ENCODE results near the gene ST6GALNAC5. TPM values are rescaled to one million over a fixed set of nuclear protein-coding genes. Genes with fewer than 3 reads are reported as not detected.
"Not testable (repeated sequence)": the region's sequence is repeated elsewhere in the genome, so short reads cannot be mapped to it uniquely, and the experiment has no call there.

Gene ST6GALNAC5
- total RNA-seq, 2 experiments from 2014 or later, result not detected

- Mint-ChIP-seq H3K27ac (no peak overlapping the region), H3K27me3 (no peaks in the 10 kb centered on the region), H3K36me3 (ENCODE audit: low read depth) (no peaks in the 10 kb centered on the region), H3K4me1 (no peaks in the 10 kb centered on the region), H3K9me3 (no peaks in the 10 kb centered on the region), H3K4me3 (no peak overlapping the region)
- CTCF ChIA-PET, result no interaction called here
- no peak for DNase-seq
- POLR2A ChIA-PET, result no interaction called here
Observed at GRCh38 chr1:76955652-76956051, 88.4 kb downstream of the ST6GALNAC5 start.

GRCh38 chr1:76957961-76958360, 90.7 kb downstream of the ST6GALNAC5 start:
- Mint-ChIP-seq H3K4me3 (no peak overlapping the region), H3K4me1 (no peaks in the 10 kb centered on the region)

GRCh38 chr1:76958828-76959227, 91.5 kb downstream of the ST6GALNAC5 start:
- Mint-ChIP-seq H3K4me3 (no peak overlapping the region), H3K27me3 (no peaks in the 10 kb centered on the region), H3K36me3 (ENCODE audit: low read depth) (no peaks in the 10 kb centered on the region), H3K9me3 (no peaks in the 10 kb centered on the region), H3K27ac (no peak overlapping the region), H3K4me1 (no peaks in the 10 kb centered on the region)
- POLR2A ChIA-PET, result no interaction called here
- CTCF ChIA-PET, result no interaction called here
- DNase-seq, result no peak

More at GRCh38 chr1:76957961-76958360, 90.7 kb downstream of the ST6GALNAC5 start:
- H3K36me3 Mint-ChIP-seq (ENCODE audit: low read depth), result no peaks in the 10 kb centered on the region
- H3K9me3 Mint-ChIP-seq, result no peaks in the 10 kb centered on the region
- DNase-seq, result no peak
- no peak overlapping the region for H3K27ac Mint-ChIP-seq
- ChIA-PET CTCF (no interaction called here), POLR2A (no interaction called here)
- H3K27me3 Mint-ChIP-seq, result no peaks in the 10 kb centered on the region

- H3K27me3 Mint-ChIP-seq, result no peaks in the 10 kb centered on the region
- ChIA-PET POLR2A (no interaction called here), CTCF (no interaction called here)
- no peak overlapping the region for H3K27ac Mint-ChIP-seq
- H3K4me1 Mint-ChIP-seq, result no peaks in the 10 kb centered on the region
- DNase-seq, result no peak
- no peaks in the 10 kb centered on the region for H3K36me3 Mint-ChIP-seq (ENCODE audit: low read depth)
- H3K9me3 Mint-ChIP-seq, result no peaks in the 10 kb centered on the region
- H3K4me3 Mint-ChIP-seq, result no peak overlapping the region
Observed at GRCh38 chr1:76959556-76959955, 92.3 kb downstream of the ST6GALNAC5 start.

- ChIA-PET CTCF (no interaction called here), POLR2A (no interaction called here)
- Mint-ChIP-seq H3K27ac (no peak overlapping the region), H3K36me3 (ENCODE audit: low read depth) (no peaks in the 10 kb centered on the region), H3K27me3 (no peaks in the 10 kb centered on the region), H3K4me3 (no peak overlapping the region), H3K4me1 (no peaks in the 10 kb centered on the region), H3K9me3 (no peaks in the 10 kb centered on the region)
- DNase-seq, result no peak
Observed at GRCh38 chr1:76961181-76961819, 94.0 kb downstream of the ST6GALNAC5 start.

GRCh38 chr1:76961820-76962207, 94.5 kb downstream of the ST6GALNAC5 start:
- ChIA-PET POLR2A (no interaction called here), CTCF (no interaction called here)
- DNase-seq, result no peak
- H3K27ac Mint-ChIP-seq, result no peak overlapping the region
- no peak overlapping the region for H3K4me3 Mint-ChIP-seq
- no peaks in the 10 kb centered on the region for H3K27me3 Mint-ChIP-seq
- no peaks in the 10 kb centered on the region for H3K9me3 Mint-ChIP-seq
- H3K36me3 Mint-ChIP-seq (ENCODE audit: low read depth), result no peaks in the 10 kb centered on the region
- no peaks in the 10 kb centered on the region for H3K4me1 Mint-ChIP-seq

- H3K36me3 Mint-ChIP-seq (ENCODE audit: low read depth); DNase-seq; H3K9me3 Mint-ChIP-seq; H3K27me3 Mint-ChIP-seq; H3K27ac Mint-ChIP-seq; POLR2A ChIA-PET; H3K4me3 Mint-ChIP-seq; CTCF ChIA-PET; H3K4me1 Mint-ChIP-seq: not testable (repeated sequence)
Observed at GRCh38 chr1:76981267-76981666, 114.0 kb downstream of the ST6GALNAC5 start.

- DNase-seq, result no peak
- Mint-ChIP-seq H3K27ac (no peak overlapping the region), H3K27me3 (no peaks in the 10 kb centered on the region), H3K4me3 (no peak overlapping the region), H3K36me3 (ENCODE audit: low read depth) (no peaks in the 10 kb centered on the region), H3K4me1 (no peaks in the 10 kb centered on the region), H3K9me3 (no peaks in the 10 kb centered on the region)
- ChIA-PET CTCF (no interaction called here), POLR2A (no interaction called here)
Observed at GRCh38 chr1:76989976-76990375, 122.7 kb downstream of the ST6GALNAC5 start.

- H3K4me1 Mint-ChIP-seq, result no peaks in the 10 kb centered on the region
- H3K9me3 Mint-ChIP-seq, result no peaks in the 10 kb centered on the region
- CTCF ChIA-PET, result no interaction called here
- H3K4me3 Mint-ChIP-seq, result no peak overlapping the region
- H3K27me3 Mint-ChIP-seq, result no peaks in the 10 kb centered on the region
- no peaks in the 10 kb centered on the region for H3K36me3 Mint-ChIP-seq (ENCODE audit: low read depth)
- POLR2A ChIA-PET, result no interaction called here
- no peak for DNase-seq
- H3K27ac Mint-ChIP-seq, result no peak overlapping the region
Observed at GRCh38 chr1:76993036-76993435, 125.8 kb downstream of the ST6GALNAC5 start.

- POLR2A ChIA-PET, result no interaction called here
- no peak overlapping the region for H3K27ac Mint-ChIP-seq
Observed at GRCh38 chr1:76998582-76999223, 131.4 kb downstream of the ST6GALNAC5 start.

GRCh38 chr1:77007675-77008074, 140.4 kb downstream of the ST6GALNAC5 start:
- Mint-ChIP-seq H3K4me3 (no peak overlapping the region), H3K36me3 (ENCODE audit: low read depth) (no peaks in the 10 kb centered on the region), H3K27ac (no peak overlapping the region), H3K4me1 (no peaks in the 10 kb centered on the region), H3K9me3 (peaks cover 3% of the 10 kb centered on the region), H3K27me3 (no peaks in the 10 kb centered on the region)
- POLR2A ChIA-PET, result no interaction called here
- CTCF ChIA-PET, result no interaction called here
- no peak for DNase-seq

More at GRCh38 chr1:76998582-76999223, 131.4 kb downstream of the ST6GALNAC5 start:
- Mint-ChIP-seq H3K36me3 (ENCODE audit: low read depth) (no peaks in the 10 kb centered on the region), H3K4me3 (no peak overlapping the region), H3K9me3 (no peaks in the 10 kb centered on the region), H3K27me3 (no peaks in the 10 kb centered on the region), H3K4me1 (no peaks in the 10 kb centered on the region)
- no peak for DNase-seq
- CTCF ChIA-PET, result no interaction called here

- no peak overlapping the region for H3K27ac Mint-ChIP-seq
- ChIA-PET CTCF (interaction anchor here (1.2 kb wide), 1 partner anchor 47 kb away, joined by 3 read pairs; no protein-coding TSS in a partner anchor), POLR2A (no interaction called here)
- no peak overlapping the region for H3K4me3 Mint-ChIP-seq
- no peaks in the 10 kb centered on the region for H3K9me3 Mint-ChIP-seq
- H3K27me3 Mint-ChIP-seq, result no peaks in the 10 kb centered on the region
- H3K36me3 Mint-ChIP-seq (ENCODE audit: low read depth), result no peaks in the 10 kb centered on the region
- no peaks in the 10 kb centered on the region for H3K4me1 Mint-ChIP-seq
- no peak for DNase-seq
Observed at GRCh38 chr1:77010937-77011336, 143.7 kb downstream of the ST6GALNAC5 start.

- Mint-ChIP-seq H3K4me1 (no peaks in the 10 kb centered on the region), H3K27me3 (no peaks in the 10 kb centered on the region), H3K9me3 (no peaks in the 10 kb centered on the region), H3K4me3 (no peak overlapping the region), H3K36me3 (ENCODE audit: low read depth) (no peaks in the 10 kb centered on the region), H3K27ac (no peak overlapping the region)
- ChIA-PET POLR2A (interaction anchor here (0.7 kb wide), 1 partner anchor 28 kb away, joined by 3 read pairs; no protein-coding TSS in a partner anchor), CTCF (no interaction called here)
- no peak for DNase-seq
Observed at GRCh38 chr1:77012066-77012465, 144.8 kb downstream of the ST6GALNAC5 start.

- H3K4me1 Mint-ChIP-seq, result no peaks in the 10 kb centered on the region
- H3K36me3 Mint-ChIP-seq (ENCODE audit: low read depth), result no peaks in the 10 kb centered on the region
- no peak overlapping the region for H3K27ac Mint-ChIP-seq
- H3K9me3 Mint-ChIP-seq, result no peaks in the 10 kb centered on the region
- H3K27me3 Mint-ChIP-seq, result no peaks in the 10 kb centered on the region
- ChIA-PET POLR2A (no interaction called here), CTCF (no interaction called here)
- H3K4me3 Mint-ChIP-seq, result no peak overlapping the region
- no peak for DNase-seq
Observed at GRCh38 chr1:77014073-77014788, 147.0 kb downstream of the ST6GALNAC5 start.
